HL-60/S4 treated with retinoic acid at 250 ng/mL for 4 days and 3 days (cell line): Measurements from ENCODE around the gene TMPRSS11B.
"Not testable (repeated sequence)": the region's sequence is repeated elsewhere in the genome, so short reads cannot be mapped to it uniquely, and the experiment has no call there.

Experiments
- in situ Hi-C: fragments of 300-500 bp; cut with MboI; formaldehyde crosslinking; loops from 2 replicates; pipeline ENCODE4 v1.7.0; 2022; ENCODE audit warnings: low sequenced_read_pairs

Gene TMPRSS11B, protein sequence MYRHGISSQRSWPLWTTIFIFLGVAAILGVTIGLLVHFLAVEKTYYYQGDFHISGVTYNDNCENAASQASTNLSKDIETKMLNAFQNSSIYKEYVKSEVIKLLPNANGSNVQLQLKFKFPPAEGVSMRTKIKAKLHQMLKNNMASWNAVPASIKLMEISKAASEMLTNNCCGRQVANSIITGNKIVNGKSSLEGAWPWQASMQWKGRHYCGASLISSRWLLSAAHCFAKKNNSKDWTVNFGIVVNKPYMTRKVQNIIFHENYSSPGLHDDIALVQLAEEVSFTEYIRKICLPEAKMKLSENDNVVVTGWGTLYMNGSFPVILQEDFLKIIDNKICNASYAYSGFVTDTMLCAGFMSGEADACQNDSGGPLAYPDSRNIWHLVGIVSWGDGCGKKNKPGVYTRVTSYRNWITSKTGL

DNA sequence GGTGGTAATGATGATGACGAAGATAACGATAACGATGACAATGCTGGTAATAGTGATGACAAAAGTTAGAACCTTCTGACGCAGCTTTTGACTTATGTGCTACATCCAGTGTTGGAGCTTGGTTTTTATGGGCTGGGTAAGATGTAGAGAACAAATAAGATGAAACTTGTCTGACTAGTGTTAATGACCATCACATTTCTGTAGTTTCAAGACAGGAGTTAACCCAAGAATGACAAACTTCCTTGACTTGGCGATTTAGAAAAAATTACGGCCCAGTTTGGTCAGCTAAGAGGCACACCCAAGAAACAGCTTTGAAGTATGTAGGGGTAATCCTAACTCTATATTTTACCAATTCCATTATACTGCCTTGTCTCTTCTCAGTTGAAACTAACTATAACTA is at the start of gene TMPRSS11B:
TSS of gene TMPRSS11B (minus strand) at position 101 of the 400 bp plus-strand sequence. CDS start 136 bp downstream, outside the sequence.
- in situ Hi-C loops = no loop called here

DNA sequence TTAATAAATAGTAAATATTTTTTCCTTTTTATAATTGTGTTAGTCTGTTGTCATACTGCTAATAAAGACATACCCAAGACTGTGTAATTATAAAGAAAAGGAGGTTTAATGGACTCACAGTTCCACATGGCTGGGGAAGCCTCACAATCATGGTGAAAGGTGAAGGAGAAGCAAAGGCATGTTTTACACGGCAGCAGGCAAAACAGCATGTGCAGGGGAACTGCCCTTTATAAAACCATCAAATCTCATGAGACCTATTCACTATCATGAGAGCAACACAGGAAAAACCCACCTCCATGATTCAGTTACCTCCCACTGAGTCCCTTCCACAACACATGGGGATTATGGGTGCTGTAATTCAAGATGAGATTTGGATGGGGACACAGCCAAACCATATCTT is 45.8 kb upstream of the TMPRSS11B start:
- in situ Hi-C loops = no loop called here

DNA sequence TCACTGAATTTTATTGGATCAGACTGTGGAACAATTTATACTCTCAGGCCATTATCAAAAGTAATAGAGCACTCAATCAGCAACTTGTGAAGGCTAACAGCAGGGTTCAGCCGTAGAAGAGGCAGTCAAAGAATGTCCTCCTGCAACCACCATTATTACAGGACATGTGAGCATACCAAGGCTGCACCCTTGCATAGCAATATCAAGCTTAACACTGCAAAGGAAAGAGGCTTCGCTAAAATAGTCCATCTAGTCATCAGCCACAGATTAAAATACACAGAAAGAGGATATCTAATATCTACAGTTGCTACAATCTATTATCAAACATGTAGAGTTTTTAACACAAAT is 42.9 kb upstream of the TMPRSS11B start:
- in situ Hi-C loops = no loop called here

DNA sequence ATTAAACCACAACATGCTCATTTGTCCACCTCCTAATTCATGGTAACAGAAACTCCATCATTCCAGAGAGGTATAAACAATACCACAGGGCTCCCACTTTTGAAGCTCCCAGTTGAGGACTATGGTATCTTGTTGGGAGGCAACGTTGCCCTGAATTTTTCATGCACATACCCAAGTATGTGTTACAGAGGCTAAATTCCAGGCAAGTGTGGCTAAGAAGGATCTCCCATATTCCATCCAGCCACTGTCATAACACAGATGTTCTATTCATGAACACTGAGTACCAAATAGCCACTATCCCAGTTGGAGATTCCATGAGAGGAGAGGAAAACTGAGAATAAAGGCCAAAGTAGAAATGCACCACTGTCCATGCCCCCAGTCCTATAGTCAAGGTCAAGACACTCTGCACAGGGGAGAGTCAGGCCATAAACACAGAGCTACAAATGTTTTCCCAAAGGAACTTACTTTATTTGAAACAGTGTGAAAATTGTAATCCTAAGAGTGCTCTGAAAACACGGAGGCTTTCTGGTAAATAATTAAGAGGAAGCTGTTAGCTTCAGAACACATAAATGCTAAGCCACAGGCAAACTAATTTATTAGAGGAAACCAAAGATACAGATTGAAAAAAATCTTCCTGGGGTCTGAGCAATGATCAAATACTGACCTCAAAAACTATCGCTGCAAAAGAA is 42.4 kb upstream of the TMPRSS11B start:
- in situ Hi-C loops = no loop called here

DNA sequence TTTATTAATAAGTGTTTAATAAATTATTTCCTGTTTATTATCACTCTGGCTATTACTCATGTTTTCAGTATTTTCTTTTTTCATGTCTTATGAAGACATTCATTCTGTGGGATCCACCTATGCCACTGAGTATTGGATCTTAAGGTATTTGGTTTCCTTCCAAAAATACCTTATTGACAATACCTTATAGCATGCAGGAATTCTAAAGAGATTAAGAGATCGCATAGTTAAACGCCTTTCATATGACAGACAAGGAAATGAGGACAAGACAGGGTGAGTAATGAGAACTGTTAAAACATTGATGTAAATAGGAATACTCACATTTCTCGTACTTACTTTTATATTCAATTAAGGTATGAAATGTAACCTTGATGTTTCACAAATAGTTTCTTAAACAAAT is 38.2 kb upstream of the TMPRSS11B start:
- in situ Hi-C loops = no loop called here

DNA sequence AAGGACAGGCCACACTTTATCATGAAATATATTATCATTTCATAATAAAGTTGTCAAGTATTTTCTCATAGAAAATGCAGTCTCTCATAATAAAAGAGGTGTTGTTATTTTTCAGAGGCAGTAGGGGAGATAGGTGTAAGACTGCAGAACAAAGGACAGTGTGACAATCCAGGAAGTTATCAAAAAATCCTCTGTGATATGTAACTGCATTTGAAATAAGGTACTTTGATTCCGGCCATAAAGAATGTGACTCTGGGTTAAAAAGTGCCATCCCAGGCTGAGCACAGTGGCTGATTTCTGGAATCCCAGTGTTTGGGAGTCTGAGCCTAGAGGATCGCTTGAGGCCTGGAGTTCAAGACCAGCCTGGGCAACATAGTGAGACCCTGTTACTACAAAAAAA is 37.6 kb upstream of the TMPRSS11B start:
- in situ Hi-C loops = no loop called here

DNA sequence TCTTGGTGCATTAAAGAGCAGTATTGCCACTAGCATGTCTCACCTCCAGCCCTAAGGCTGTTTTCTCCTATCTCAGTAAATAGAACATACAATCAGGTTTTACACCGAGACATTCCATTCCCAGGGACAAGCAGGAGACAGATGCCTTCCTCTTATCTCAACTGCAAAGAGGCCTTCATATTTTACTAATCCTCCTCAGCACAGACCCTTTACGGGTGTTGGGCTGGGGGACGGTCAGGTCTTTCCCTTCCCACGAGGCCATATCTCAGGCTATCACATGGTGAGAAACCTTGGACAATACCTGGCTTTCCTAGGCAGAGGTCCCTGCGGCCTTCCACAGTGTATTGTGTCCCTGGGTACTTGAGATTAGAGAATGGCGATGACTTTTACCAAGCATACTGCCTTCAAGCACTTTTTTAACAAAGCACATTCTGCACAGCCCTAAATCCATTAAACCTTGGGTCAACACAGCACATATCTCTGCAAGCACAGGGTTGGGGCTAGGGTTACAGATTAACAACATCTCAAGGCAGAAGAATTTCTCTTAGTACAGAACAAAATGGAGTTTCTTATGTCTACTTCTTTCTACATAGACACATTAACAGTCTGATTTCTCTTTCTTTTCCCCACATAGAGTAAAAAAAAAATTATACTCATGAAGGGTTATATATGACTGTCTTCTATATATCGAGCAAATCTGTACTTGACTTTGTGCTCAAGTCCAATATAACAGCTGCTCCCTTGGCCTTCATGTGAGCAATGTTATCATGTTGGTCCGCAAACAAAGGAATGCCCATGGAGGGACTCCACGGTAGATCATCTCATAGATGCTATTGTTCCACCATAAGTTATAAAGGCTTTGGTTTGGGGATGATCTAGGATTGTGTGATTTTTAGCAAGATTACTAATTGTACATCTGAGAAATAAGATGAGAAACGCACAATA is 36.6 kb upstream of the TMPRSS11B start:
- in situ Hi-C loops = not testable (repeated sequence)

DNA sequence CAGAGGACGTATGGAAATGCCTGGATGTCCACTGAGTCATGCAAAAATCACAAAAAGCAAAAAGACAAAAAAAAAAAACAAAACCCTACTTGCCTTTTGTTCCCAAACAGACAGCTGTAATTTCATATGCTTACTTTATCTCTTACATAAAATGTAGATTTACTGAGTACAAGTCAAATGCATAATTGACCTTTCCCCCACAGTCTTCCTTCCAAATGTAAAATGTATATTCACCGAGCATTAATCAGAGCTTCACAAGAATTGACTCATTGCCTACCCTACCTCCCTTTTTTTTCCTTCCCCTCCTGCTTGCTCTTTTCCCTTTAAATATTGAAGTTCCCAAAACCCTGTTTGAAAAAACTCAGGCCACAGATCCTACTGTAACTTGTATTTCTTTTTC is 32.5 kb upstream of the TMPRSS11B start:
- in situ Hi-C loops = no loop called here

DNA sequence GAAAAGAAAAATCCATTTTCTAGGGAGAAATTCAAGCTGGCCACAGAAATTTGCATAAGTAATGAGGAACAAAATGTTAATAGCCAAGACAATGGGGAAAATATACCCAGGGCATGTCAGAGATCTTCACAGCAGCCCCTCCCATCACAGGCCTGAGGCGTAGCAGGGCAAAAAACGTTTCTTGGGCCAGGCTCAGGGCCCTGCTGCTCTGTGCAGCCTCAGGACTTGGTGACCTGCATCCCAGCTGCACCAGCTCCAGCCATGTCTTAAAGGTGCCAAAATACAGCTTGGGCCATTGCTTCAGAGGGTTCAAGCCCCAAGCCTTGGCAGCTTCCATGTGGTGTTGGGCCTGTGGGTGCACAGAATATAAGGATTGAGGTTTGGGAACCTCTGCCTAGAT is 32.1 kb upstream of the TMPRSS11B start:
- in situ Hi-C loops = no loop called here

DNA sequence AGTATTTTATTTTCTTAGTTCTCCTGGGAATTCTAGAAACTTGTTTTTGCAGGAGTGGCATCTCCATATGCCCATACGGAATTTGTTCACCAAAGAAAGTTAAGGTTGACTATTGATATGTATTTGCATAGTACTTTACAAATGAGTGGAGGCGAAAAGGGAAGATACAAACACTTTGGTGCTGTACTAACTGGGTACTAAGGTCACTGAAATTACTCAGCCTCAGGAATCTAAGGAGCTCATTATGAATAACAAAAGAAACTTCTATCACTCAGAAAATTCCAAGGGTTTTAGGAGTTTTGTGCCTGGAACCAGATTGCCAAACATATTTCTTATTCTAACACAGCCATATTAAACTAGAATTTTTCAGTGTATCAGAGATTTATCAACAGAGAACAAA is 27.4 kb upstream of the TMPRSS11B start:
- in situ Hi-C loops = no loop called here

DNA sequence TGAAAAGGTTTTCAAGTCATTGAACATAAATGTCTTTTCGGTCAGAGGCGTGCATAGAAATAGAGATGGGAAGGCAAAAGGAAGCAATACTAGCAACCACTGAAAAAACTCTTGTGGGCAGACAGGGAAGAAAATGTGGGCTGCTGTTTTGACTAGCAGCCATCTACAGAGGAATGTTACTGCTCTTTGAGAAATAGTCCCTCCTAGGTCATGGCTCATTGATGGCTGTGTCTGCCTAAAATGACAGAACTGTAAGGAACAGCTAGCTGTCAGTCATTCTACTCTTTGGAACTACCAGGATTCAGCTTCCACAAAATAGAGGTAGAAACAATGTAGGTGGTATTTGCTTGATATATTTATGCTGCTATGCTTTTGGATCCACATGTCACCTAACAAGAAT is 26.9 kb upstream of the TMPRSS11B start:
- in situ Hi-C loops = no loop called here

DNA sequence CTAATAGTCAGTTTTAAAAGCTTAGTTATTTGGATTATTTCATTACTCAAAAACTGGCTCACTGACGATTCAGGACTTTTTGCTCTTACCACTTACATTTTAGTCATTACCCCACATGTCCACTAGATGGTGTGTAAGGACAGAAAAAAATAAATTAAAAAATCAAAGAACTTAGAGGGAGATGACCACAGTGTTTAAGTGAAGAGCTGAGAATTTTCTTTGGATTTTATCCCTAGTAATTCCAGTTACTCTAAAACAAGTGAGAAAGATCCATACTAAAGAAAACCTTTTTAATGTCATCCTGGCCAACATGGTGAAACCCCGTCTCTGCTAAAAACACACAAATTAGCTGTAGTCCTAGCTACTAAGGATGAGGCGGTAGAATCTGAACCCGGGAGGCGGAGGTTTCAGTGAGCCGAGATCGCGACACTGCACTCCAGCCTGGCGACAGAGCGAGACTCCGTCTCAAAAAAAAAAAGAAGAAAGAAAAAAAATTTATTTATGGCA is 26.4 kb upstream of the TMPRSS11B start:
- in situ Hi-C loops = no loop called here

DNA sequence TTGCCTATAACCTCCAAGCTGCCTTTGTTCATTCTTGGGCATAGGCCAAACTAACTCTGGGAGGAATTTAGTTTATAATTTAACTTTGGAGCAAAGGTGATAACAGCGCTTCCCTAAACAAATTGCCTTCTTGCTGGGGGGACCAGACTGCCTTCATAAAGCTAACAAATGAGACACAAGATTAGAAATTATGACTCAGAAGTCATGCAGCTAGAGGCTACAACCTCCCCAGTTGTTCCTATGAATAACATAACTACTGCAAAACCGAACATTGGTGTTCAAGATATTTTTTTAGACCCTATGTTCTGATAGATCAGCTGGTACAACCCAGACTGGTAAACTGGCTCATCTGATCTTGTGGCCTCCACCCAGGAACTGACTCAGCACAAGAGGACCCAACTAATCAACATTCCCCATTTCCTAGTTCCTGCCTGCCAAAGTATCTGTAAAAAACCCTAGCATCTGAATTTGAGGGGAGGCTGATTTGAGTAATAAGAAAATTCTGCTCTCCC is 22.0 kb upstream of the TMPRSS11B start:
- in situ Hi-C loops = no loop called here

DNA sequence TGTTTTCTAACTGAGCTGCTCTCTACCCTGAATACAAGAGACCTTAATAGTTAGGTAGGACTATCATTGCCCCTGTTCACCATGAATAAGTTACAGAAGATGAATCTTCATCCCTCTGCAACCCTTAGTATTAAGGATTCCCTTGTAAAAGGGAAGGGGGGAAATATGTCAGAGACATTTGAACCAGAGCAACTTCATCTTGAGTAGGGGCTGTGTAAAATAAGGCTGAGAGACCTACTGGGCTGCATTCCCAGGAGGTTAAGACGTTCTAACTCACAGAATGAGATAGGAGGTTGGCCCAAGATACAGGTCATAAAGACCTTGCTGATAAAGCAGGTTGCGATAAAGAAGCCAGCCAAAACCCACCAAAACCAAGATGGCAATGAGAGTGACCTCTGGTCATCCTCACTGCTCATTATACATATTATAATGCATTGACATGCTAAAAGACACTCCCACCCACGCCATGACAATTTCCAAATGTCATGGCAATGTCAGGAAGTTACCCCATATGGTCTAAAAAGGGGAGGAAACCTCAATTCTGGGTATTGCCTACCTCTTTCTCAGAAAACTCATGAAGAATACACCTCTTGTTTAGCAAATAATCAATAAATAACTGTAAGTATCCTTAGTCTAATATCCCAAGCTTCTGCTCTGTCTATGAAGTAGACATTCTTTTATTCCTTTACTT is 19.5 kb upstream of the TMPRSS11B start:
- in situ Hi-C loops = no loop called here

DNA sequence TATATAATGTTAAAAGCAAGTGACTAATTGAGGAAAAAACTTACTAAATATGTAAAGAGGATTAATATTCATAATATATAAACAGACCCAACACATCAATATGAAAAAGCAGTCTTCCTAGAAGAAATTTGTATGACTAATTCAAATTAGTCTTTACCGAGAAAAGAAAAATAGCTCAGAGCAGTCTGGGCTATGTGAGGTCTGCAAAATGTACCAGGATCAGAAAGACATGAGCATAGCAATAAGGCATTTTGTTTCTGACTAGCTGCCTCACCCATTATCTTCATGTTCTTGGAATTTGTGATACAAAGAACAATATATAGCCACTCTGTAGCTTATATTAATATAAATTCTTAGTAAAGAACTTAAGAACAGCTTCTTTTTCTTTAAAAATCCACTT is 13.7 kb upstream of the TMPRSS11B start:
- in situ Hi-C loops = no loop called here

DNA sequence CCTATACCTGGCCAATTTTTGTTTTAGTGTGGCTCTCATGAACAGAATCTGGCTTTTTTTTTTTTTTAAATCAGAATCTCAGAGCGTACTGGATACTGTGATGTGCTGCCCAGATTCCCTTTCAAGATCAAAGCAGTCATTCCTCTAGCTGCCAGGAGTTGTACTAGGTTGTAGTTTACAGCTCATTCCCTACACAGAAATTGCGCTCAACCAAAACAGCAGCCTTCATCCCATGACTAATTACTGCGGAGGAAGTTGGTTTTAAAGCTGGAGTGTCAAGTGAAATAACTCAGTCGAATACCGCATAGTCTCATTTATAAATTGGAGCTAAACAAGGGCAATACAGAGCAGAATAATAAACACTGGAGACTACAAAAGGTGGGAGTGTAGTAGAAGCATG is 12.2 kb upstream of the TMPRSS11B start:
- in situ Hi-C loops = no loop called here

DNA sequence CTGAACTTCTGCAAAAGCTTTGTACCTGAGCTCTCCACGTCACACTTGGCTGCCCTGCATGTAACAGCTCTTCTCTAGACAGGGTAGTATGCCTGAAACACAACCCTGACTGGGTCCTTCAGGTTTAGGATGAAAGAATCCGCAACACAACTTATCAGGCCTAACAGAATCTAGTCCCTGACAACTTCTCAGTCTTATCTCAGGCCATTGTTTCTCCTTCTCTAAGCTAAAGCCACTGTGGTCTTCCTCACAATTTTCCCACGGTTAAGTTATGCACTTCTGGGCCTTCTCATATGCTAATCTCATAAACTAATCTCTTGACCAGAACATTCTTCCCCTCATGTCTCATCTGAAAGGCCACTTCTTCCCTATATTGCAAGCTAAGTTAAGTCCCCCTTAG is 10.8 kb upstream of the TMPRSS11B start:
- in situ Hi-C loops = no loop called here

DNA sequence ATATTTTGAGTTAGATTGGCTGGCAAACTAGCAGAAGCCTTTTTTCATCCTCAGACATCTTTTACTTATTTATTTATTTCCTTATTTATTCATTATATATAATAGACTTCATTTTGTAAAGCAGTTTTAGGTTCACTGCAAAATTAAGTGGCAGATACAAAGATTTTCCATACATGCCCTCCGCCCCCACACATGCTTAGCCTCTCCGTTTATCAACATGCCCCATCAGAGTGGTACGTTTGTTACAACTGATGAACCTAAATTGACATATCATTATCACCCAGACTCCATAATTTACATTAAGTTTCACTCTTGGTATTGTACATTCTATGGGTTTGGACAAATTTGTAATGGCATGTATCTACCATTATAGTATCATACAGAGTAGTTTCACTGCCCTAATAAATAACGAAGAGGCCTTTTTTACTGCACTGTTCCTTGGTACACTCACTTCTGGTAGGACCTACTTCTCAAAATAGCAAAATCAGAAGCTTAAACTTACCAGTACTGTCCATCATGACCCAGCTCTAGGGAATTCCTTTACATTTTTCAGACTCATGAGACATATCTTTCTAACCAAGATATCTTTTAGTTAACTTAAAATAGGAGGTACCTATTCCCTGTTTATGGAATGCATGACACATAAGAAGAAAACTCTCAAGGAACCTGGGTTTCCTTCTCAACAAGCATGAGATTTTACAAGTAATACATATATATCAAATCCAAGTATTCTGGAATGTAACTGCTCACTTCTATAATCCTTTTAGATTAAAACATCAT is 4.8 kb upstream of the TMPRSS11B start:
- in situ Hi-C loops = no loop called here

DNA sequence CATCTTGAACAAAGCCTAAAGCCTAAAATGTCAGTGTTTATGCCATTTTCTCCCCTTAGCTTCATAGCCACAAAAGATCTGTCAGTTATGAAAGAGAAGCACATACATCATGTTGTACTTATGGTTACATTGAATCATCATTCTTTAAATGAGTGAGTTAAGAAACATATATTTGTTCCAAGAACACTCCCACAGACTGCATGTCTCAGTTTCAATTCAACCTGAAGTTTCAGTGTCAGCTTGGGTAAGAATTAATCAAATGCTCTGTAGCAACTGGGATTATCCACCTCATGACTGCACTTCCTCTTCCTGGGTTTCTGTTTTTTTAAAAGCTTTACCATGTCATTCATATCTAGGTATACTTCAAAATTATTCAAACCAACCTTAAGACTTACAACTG is 3.9 kb upstream of the TMPRSS11B start:
- in situ Hi-C loops = no loop called here

DNA sequence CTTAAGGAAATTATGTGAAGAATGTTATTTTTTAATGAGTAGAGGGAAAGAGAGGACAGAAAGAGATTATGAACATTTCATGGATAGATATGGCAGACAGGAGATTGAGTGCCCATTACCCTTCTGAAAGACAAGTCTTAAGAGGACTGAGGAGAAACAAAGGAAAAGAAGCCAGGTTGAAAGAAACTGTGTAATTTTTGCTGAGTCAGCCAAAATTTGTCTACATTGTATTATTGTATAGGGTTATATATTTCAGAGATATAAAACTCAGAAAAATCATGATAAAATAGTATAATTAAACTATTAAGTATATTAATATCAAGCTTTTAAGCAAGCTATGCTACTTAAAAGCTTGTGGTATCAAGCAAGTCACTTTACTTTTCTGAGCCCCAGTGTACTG is 4.9 kb downstream of the TMPRSS11B start:
- in situ Hi-C loops = no loop called here
